Choroid plexus epithelial cell (primary cell): ENCODE data around the gene RASL11B.

Source experiments
- DNase-seq: peaks from one replicate; pipeline ENCODE4 v3.0.0-alpha.2; 2010; ENCODE audit warnings: low read depth
- H3K4me3 ChIP-seq: 2 replicates; pipeline ENCODE4 v1.5.1; 2011; ENCODE audit warnings: low read depth, mild to moderate bottlenecking, control low read depth, low read length, moderate library complexity
- TF ChIP-seq, protein P1 (sequence below): conservative IDR thresholded peaks from 2 replicates; pipeline ENCODE4 v1.5.1; 2011; ENCODE audit warnings: low read depth, mild to moderate bottlenecking, control low read depth, inconsistent platforms, low read length, moderate library complexity

The RASL11B gene

DNA sequence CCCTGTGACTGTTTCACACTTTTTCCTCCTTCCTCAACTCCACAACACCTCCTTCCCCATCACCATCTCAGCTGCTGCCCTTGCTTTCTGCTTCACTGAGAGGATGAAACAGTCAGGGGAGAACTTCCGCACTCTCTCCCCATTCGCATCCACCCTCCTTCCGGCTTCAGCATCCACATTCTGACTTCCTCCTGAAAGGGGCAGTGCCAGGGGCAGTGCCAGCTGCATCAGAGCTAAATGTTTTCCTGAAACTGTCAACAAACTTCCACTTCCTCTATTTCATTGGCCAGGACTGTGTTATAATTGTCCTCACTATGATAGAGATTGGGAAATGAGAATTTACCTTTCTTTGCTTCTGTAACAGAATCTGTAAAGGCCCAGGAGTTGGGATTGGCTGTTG lies 18.2 kb upstream of the RASL11B start:
- TF ChIP-seq, protein P1, sequence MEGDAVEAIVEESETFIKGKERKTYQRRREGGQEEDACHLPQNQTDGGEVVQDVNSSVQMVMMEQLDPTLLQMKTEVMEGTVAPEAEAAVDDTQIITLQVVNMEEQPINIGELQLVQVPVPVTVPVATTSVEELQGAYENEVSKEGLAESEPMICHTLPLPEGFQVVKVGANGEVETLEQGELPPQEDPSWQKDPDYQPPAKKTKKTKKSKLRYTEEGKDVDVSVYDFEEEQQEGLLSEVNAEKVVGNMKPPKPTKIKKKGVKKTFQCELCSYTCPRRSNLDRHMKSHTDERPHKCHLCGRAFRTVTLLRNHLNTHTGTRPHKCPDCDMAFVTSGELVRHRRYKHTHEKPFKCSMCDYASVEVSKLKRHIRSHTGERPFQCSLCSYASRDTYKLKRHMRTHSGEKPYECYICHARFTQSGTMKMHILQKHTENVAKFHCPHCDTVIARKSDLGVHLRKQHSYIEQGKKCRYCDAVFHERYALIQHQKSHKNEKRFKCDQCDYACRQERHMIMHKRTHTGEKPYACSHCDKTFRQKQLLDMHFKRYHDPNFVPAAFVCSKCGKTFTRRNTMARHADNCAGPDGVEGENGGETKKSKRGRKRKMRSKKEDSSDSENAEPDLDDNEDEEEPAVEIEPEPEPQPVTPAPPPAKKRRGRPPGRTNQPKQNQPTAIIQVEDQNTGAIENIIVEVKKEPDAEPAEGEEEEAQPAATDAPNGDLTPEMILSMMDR = no peak
- DNase-seq = no peak
- no peak overlapping the region for H3K4me3 ChIP-seq

DNA sequence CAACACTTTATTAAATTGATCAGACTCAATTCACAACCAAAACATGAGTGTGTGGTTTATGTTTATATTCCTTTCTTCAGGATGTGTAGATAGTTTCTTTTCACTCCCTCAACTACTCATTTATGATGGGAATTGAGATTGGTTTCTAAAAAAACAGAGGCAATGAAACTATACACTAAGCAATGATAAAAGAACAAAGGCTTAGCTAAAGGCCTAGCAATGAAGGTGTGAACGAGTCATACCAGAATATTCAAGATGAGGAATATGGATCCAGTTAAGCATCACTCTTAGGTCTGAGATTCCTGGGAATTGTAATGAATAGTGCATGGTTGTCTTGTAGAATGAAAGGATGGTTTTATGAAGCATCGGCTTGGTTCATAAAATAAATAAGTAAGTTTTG lies 17.5 kb upstream of the RASL11B start:
- DNase-seq = no peak
- no peak overlapping the region for H3K4me3 ChIP-seq
- TF ChIP-seq, protein P1 = no peak

DNA sequence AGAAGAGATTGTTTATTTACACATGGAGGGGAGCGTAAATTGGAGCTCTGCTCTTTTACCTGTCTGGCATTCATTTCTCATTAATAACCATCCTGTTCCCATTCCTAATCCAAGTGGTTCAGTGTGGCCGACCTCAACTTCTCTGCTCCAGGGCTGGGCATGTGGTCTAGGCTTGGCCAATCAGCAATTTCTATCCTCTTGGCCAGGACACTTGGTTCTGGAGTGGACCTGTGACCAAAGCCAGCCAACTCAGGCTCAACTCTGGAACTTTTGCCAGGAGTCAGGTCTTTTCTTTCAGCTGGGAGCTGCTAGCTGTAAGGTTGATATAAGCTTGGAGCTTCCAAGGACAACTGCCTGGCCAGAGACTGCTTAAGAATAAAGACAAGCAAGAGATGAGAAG lies 15.6 kb upstream of the RASL11B start:
- H3K4me3 ChIP-seq = no peak overlapping the region
- TF ChIP-seq, protein P1 = no peak

DNA sequence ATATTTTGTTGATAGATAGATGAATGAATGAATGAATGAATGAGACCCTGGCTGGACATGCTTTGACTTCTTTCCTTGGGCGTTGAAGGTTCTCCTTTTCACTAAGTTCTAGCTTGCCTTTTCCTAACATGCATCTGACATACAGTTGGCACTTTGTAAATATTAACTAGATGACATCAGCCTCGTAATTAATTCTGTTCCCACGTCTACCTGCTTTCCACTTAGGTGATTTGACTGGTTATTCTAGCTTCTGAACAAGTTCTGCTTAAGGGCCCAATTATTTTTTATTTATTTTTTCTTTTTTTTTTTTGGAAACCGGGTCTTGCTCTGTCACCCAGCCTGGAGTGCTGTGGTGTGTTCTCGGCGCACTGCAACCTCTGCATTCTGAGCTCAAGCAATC lies 13.9 kb upstream of the RASL11B start:
- TF ChIP-seq, protein P1 = no peak
- no peak for DNase-seq
- no peak overlapping the region for H3K4me3 ChIP-seq

More for the DNA sequence above, 15.6 kb upstream of the RASL11B start:
- no peak for DNase-seq

DNA sequence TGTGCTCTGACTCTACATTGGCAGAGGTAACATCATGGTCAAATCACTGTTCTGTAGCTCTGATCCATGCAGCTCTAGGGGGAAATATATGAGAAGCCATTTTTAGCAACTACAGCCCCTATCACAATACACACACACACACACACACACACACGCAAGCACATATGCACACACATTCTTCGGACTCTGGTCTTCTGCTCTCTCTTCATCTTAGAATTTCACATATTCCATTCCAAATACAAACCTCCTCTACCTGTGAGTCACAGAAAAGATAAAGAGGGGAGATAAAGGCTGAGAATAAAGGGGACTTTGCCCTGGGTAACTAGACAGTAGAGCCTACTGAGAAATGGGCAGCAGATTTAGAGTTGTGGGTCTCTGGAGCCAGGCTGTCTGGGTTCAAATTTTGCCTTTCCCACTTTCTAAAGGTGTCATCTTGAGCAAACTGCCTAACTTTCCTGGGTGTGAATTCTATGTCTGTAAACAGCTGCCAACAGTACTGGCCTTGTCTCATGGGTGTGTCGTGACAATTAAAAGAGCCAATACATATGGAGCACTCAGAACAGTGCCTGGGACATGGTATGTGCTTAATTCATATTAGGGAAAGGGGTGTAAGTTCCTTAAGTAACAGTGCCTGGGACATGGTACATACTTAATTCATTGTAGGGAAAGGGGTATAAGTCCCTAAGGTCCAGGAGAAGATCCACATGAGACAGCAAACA lies 11.6 kb upstream of the RASL11B start:
- DNase-seq = no peak
- TF ChIP-seq, protein P1 = no peak
- no peak overlapping the region for H3K4me3 ChIP-seq

DNA sequence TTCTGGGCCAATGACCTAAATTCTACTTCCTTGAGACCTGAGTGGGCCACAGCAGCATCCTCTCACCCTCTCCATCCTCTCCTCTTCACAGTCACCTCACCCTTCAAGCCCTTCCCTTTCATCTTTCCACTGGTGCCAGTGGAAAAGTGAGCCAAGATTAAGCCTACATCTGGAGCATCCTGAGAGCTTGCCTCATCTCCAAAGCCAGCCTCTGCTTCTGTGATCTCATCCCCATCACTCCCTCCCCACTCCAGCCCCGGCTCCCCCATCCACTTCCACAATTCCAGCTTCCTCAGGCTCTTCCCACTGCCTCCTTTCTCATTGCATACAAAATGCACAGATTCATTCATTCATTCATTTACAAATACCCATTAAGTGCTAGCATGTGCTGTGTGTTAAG lies 10.1 kb upstream of the RASL11B start:
- TF ChIP-seq, protein P1 = no peak
- H3K4me3 ChIP-seq = no peak overlapping the region
- no peak for DNase-seq

DNA sequence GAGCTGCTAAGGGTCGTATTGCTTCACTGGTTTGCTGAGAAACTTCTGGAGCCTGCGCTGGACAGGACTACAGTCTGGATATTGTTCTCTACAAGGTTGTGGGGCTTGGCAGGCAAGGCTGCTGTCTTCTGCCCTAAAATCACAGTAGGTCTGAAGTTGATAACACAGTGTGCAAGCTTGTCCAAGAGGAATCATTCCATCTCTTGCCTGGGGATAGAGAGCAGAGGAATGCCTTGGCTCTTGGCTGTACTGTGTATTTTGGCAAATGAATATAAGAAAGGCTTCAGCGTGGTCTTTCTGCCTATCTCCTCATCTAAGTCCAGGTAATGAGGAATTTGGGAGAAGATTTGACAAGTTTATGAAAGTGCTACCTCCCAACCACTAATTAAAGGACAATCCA lies 9.4 kb upstream of the RASL11B start:
- no peak for DNase-seq
- no peak overlapping the region for H3K4me3 ChIP-seq
- TF ChIP-seq, protein P1 = no peak
